GM10248 (cell line): ENCODE measurements around the gene STAU1.
A peak's percentile ranks its signal among the peaks of the same experiment; 100 is the strongest.
"Not testable (repeated sequence)": the region's sequence is repeated elsewhere in the genome, so short reads cannot be mapped to it uniquely, and the experiment has no call there.

Experiments used
- CTCF ChIA-PET: fragments of 300-600 bp; sonication (Branson Sonifier 250); formaldehyde crosslinking; extraction: SDS; loops from one replicate; lab custom pipeline; 2021; ENCODE audit warnings: antibody characterized with exemption; lab: Yijun Ruan, JAX
- POLR2A ChIA-PET: fragments of 350-650 bp; sonication (Branson Sonifier 250); formaldehyde crosslinking; extraction: SDS; loops from one replicate; lab custom pipeline; 2020; ENCODE audit warnings: antibody characterized with exemption; lab: Yijun Ruan, JAX
- DNase-seq: peaks from one replicate; pipeline ENCODE4 v3.0.0; 2012; ENCODE audit errors: extremely low spot score
- CTCF ChIP-seq: IDR thresholded peaks from 2 replicates; pipeline ENCODE4 v1.5.1; 2012; ENCODE audit warnings: mild to moderate bottlenecking, low read depth; ENCODE audit errors: extremely low read depth, missing control alignments, control extremely low read depth

The STAU1 gene

GRCh38 chr20:49187330-49187850, 744 bp downstream of the STAU1 start:
- DNase-seq, result no peak
- ChIA-PET CTCF (interaction anchor here (1.1 to 3.1 kb wide), 3 partner anchors 14 to 55 kb away, joined by 3 to 19 read pairs (median 4); no protein-coding TSS in a partner anchor), POLR2A (no interaction called here)
- TF ChIP-seq CTCF, result no peak

GRCh38 chr20:49186535-49187329, 1.4 kb downstream of the STAU1 start:
- CTCF ChIA-PET, result interaction anchor here (1.1 to 3.1 kb wide), 3 partner anchors 13 to 54 kb away, joined by 3 to 19 read pairs (median 4); no protein-coding TSS in a partner anchor
- peak; percentile 63 for DNase-seq
- POLR2A ChIA-PET, result no interaction called here

GRCh38 chr20:49185071-49185761, 2.9 kb downstream of the STAU1 start:
- CTCF ChIA-PET, result interaction anchor here (2.0 to 2.1 kb wide), 2 partner anchors 12 to 32 kb away, joined by 4 to 7 read pairs; no protein-coding TSS in a partner anchor
- TF ChIP-seq CTCF, result no peak
- POLR2A ChIA-PET, result no interaction called here
- no peak for DNase-seq

More at GRCh38 chr20:49186535-49187329, 1.4 kb downstream of the STAU1 start:
- no peak for TF ChIP-seq CTCF

GRCh38 chr20:49184691-49185070, 3.5 kb downstream of the STAU1 start:
- no peak for TF ChIP-seq CTCF
- CTCF ChIA-PET, result interaction anchor here (1.2 to 2.1 kb wide), 3 partner anchors 12 to 52 kb away, joined by 4 to 7 read pairs (median 4); no protein-coding TSS in a partner anchor
- DNase-seq, result no peak
- POLR2A ChIA-PET, result no interaction called here

- POLR2A ChIA-PET, result not testable (repeated sequence)
- CTCF ChIA-PET, result interaction anchor here (1.2 to 2.1 kb wide), 3 partner anchors 11 to 51 kb away, joined by 4 to 7 read pairs (median 4); no protein-coding TSS in a partner anchor
Observed at GRCh38 chr20:49184084-49184501, 4.0 kb downstream of the STAU1 start.

GRCh38 chr20:49183444-49183843, 4.7 kb downstream of the STAU1 start:
- no peak for DNase-seq
- CTCF ChIA-PET, result interaction anchor here (1.2 to 6.1 kb wide), 6 partner anchors 10 to 51 kb away, joined by 3 to 41 read pairs (median 6); no protein-coding TSS in a partner anchor
- POLR2A ChIA-PET, result no interaction called here
- TF ChIP-seq CTCF, result no peak

More at GRCh38 chr20:49184084-49184501, 4.0 kb downstream of the STAU1 start:
- DNase-seq, result not testable (repeated sequence)
